ENCODE results near the gene NAV2. TPM values are rescaled to one million over a fixed set of nuclear protein-coding genes. Genes with fewer than 3 reads are reported as not detected.

NAV2 gene
- total and polyA plus RNA-seq, 3 donors from 2014 or later = 3.4 to 6.0 (median 3.9) TPM

- TF ChIP-seq CTCF (IDR thresholded peaks at IDR 0.05) (no peak), POLR2A (IDR thresholded peaks at IDR 0.05) (no peak)
- H3K36me3 ChIP-seq (ENCODE audit: low read depth, missing control alignments) = no peaks in the 10 kb centered on the region
- no peak overlapping the region for H3K27ac ChIP-seq
- peaks cover 8% of the 10 kb centered on the region for H3K4me1 ChIP-seq
- H3K9me3 ChIP-seq = no peaks in the 10 kb centered on the region
- no peak for DNase-seq
- H3K27me3 ChIP-seq = no peaks in the 10 kb centered on the region
- intact Hi-C loops (cut with DNase I; ENCODE audit: low total_unique reads) = no loop called here
- WGBS, 2 donors = 81 to 86% methylated on average over 2 of the region's 2 CpGs
- H3K4me3 ChIP-seq = no peak overlapping the region
Observed at GRCh38 chr11:19683862-19684491, 28.7 kb upstream of the NAV2 start.

- no peak for DNase-seq
- no peak overlapping the region for H3K27ac ChIP-seq
- H3K27me3 ChIP-seq = no peaks in the 10 kb centered on the region
- TF ChIP-seq CTCF (IDR thresholded peaks at IDR 0.05) (no peak), POLR2A (IDR thresholded peaks at IDR 0.05) (no peak)
- intact Hi-C loops (cut with DNase I; ENCODE audit: low total_unique reads) = no loop called here
- no peak overlapping the region for H3K4me3 ChIP-seq
- H3K36me3 ChIP-seq (ENCODE audit: low read depth, missing control alignments) = no peaks in the 10 kb centered on the region
- H3K4me1 ChIP-seq = peaks cover 8% of the 10 kb centered on the region
- H3K9me3 ChIP-seq = no peaks in the 10 kb centered on the region
- WGBS, 2 donors = 100% methylated on average over 1 of the region's 1 CpG
Observed at GRCh38 chr11:19686234-19686633, 26.4 kb upstream of the NAV2 start.

GRCh38 chr11:19687392-19687791 is 25.2 kb upstream of the NAV2 start:
- Histone ChIP-seq H3K9me3 (no peaks in the 10 kb centered on the region), H3K4me1 (peaks cover 8% of the 10 kb centered on the region), H3K27me3 (no peaks in the 10 kb centered on the region), H3K4me3 (no peak overlapping the region), H3K27ac (no peak overlapping the region), H3K36me3 (ENCODE audit: low read depth, missing control alignments) (no peaks in the 10 kb centered on the region)
- 90 to 97% methylated on average over 1 of the region's 1 CpG for WGBS, 2 donors
- intact Hi-C loops (cut with DNase I; ENCODE audit: low total_unique reads) = no loop called here
- no peak for DNase-seq
- TF ChIP-seq POLR2A (IDR thresholded peaks at IDR 0.05) = no peak
- TF ChIP-seq CTCF (IDR thresholded peaks at IDR 0.05) = no peak

- Histone ChIP-seq H3K27ac (no peak overlapping the region), H3K36me3 (ENCODE audit: low read depth, missing control alignments) (no peaks in the 10 kb centered on the region), H3K4me3 (no peak overlapping the region), H3K27me3 (no peaks in the 10 kb centered on the region), H3K9me3 (no peaks in the 10 kb centered on the region), H3K4me1 (no peaks in the 10 kb centered on the region)
- no peak for DNase-seq
- WGBS, 2 donors = 88 to 91% methylated on average over 8 of the region's 8 CpGs
- no peak for TF ChIP-seq CTCF (IDR thresholded peaks at IDR 0.05)
- intact Hi-C loops (cut with DNase I; ENCODE audit: low total_unique reads) = no loop called here
Observed at GRCh38 chr11:19689281-19690000, 23.2 kb upstream of the NAV2 start.

GRCh38 chr11:19690885-19691284 is 21.8 kb upstream of the NAV2 start:
- intact Hi-C loops (cut with DNase I; ENCODE audit: low total_unique reads) = no loop called here
- Histone ChIP-seq H3K27ac (no peak overlapping the region), H3K4me1 (no peaks in the 10 kb centered on the region), H3K4me3 (no peak overlapping the region), H3K27me3 (no peaks in the 10 kb centered on the region), H3K36me3 (ENCODE audit: low read depth, missing control alignments) (no peaks in the 10 kb centered on the region), H3K9me3 (no peaks in the 10 kb centered on the region)
- 57 to 81% methylated on average over 2 of the region's 2 CpGs for WGBS, 2 donors
- no peak for DNase-seq
- TF ChIP-seq CTCF (IDR thresholded peaks at IDR 0.05) (no peak), POLR2A (IDR thresholded peaks at IDR 0.05) (no peak)

Data from testis (tissue), 3 donors.